KMS-11 (cell line): Measurements from ENCODE around the gene CCDC148.

Experiments
- H2AFZ ChIP-seq: fragments of 200-600 bp; sonication (generic); 2 replicates; pipeline ENCODE4 v1.6.1; 2016; ENCODE audit warnings: antibody characterized with exemption, mixed run types, low read depth
- H3K27ac ChIP-seq: fragments of 200-600 bp; sonication (generic); 2 replicates; pipeline ENCODE4 v1.6.1; 2016; ENCODE audit warnings: mild to moderate bottlenecking, mixed run types
- H3K27me3 ChIP-seq: fragments of 200-600 bp; sonication (generic); 2 replicates; pipeline ENCODE4 v1.6.1; 2017; ENCODE audit warnings: mild to moderate bottlenecking, low read depth, mixed run types, moderate library complexity; ENCODE audit not compliant: insufficient read depth
- H3K36me3 ChIP-seq: fragments of 200-600 bp; sonication (generic); 2 replicates; pipeline ENCODE4 v1.6.1; 2017; ENCODE audit warnings: mild to moderate bottlenecking, mixed run types; ENCODE audit not compliant: insufficient read depth
- H3K4me1 ChIP-seq: fragments of 200-600 bp; sonication (generic); 2 replicates; pipeline ENCODE4 v1.6.1; 2016; ENCODE audit warnings: mild to moderate bottlenecking, low read depth, mixed run types; ENCODE audit not compliant: poor library complexity, severe bottlenecking
- H3K4me2 ChIP-seq: fragments of 200-600 bp; sonication (generic); 2 replicates; pipeline ENCODE4 v1.7.0; 2016; ENCODE audit warnings: mild to moderate bottlenecking, mixed run types
- H3K4me3 ChIP-seq: fragments of 200-600 bp; sonication (generic); IDR thresholded peaks from 2 replicates; pipeline ENCODE4 v1.6.1; 2017; ENCODE audit warnings: low read depth, low read length, mixed read lengths; ENCODE audit not compliant: insufficient read depth
- H3K79me2 ChIP-seq: fragments of 200-600 bp; sonication (generic); 2 replicates; pipeline ENCODE4 v1.6.1; 2016; ENCODE audit warnings: low read depth, mixed run types; ENCODE audit not compliant: insufficient read depth
- H3K9ac ChIP-seq: fragments of 200-600 bp; sonication (generic); 2 replicates; pipeline ENCODE4 v1.6.1; 2016; ENCODE audit warnings: mild to moderate bottlenecking, mixed run types
- H4K20me1 ChIP-seq: fragments of 200-600 bp; sonication (generic); 2 replicates; pipeline ENCODE4 v1.6.1; 2016; ENCODE audit warnings: mild to moderate bottlenecking, mixed run types; ENCODE audit not compliant: insufficient read depth
- CTCF ChIP-seq: fragments of 200-600 bp; sonication (generic); conservative IDR thresholded peaks from 2 replicates; pipeline ENCODE4 v1.6.1; 2017; ENCODE audit warnings: low read depth, mild to moderate bottlenecking, antibody characterized with exemption, low read length, moderate library complexity, mixed read lengths

CCDC148 gene

DNA sequence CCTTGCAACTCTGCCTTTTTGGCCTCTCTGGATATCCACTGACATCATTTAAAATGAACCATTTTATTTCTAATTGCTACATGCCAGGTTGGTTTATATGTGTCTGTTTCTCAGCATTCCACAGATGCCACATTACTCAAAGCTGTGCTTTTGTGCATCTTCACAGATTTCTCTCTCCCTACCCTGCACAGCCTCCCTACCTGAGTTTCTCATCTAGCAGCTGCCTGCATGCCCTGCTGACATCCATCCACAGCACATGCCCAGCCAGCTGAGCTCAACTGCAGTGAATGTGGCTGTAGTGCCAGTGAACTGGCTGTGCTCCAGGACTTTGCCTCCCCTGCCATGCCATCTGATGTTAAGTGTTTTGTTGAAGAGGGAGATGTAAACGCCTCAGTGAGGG is 44.7 kb upstream of the CCDC148 start:
- no peak for TF ChIP-seq CTCF
- no peak overlapping the region for H3K27ac ChIP-seq
- peaks cover 66% of the 10 kb centered on the region; the same call in 1 of the 2 replicates for H3K79me2 ChIP-seq
- H3K27me3 ChIP-seq, result no peaks in the 10 kb centered on the region
- H4K20me1 ChIP-seq, result peaks cover 3% of the 10 kb centered on the region; the same call in 1 of the 2 replicates
- no peaks in the 10 kb centered on the region for H3K36me3 ChIP-seq
- H2AFZ ChIP-seq, result no peak overlapping the region
- H3K4me1 ChIP-seq, result peaks cover 5% of the 10 kb centered on the region
- no peak overlapping the region for H3K4me3 ChIP-seq
- H3K9ac ChIP-seq, result no peak overlapping the region
- H3K4me2 ChIP-seq, result no peak overlapping the region

GRCh38 chr2:158500333-158500732 is 43.8 kb upstream of the CCDC148 start:
- peaks cover 60% of the 10 kb centered on the region; the same call in 1 of the 2 replicates for H3K79me2 ChIP-seq
- no peak overlapping the region for H3K4me2 ChIP-seq
- H3K27ac ChIP-seq, result no peak overlapping the region
- H3K36me3 ChIP-seq, result no peaks in the 10 kb centered on the region
- TF ChIP-seq CTCF, result no peak
- H3K27me3 ChIP-seq, result no peaks in the 10 kb centered on the region
- H3K9ac ChIP-seq, result no peak overlapping the region
- H3K4me3 ChIP-seq, result no peak overlapping the region
- no peak overlapping the region for H2AFZ ChIP-seq
- peaks cover 3% of the 10 kb centered on the region; the same call in 1 of the 2 replicates for H4K20me1 ChIP-seq
- H3K4me1 ChIP-seq, result peaks cover 5% of the 10 kb centered on the region

DNA sequence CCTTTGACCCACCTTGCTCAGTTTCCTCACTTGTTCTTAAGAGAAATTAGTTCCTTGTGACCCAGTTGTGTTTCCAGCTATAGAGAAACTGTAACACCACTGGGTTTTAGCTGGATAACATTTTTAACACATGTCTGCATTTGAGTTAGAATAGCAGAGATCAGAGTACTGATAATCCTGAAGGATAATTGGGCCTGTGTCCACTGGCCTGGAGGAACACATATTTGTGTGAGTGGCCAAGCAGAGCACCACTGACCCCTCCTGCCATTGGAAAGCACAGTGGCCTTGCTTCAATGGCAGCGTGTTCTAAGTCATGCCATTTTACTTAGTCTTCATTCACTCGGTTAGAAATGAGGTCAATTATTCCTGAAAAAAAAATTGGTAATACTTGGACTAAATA is 42.8 kb upstream of the CCDC148 start:
- no peaks in the 10 kb centered on the region for H4K20me1 ChIP-seq
- TF ChIP-seq CTCF, result no peak
- no peak overlapping the region for H3K9ac ChIP-seq
- peaks cover 5% of the 10 kb centered on the region for H3K4me1 ChIP-seq
- H3K27ac ChIP-seq, result no peak overlapping the region
- peaks cover 60% of the 10 kb centered on the region; the same call in 1 of the 2 replicates for H3K79me2 ChIP-seq
- H2AFZ ChIP-seq, result no peak overlapping the region
- H3K27me3 ChIP-seq, result no peaks in the 10 kb centered on the region
- no peaks in the 10 kb centered on the region for H3K36me3 ChIP-seq
- no peak overlapping the region for H3K4me3 ChIP-seq
- H3K4me2 ChIP-seq, result no peak overlapping the region

DNA sequence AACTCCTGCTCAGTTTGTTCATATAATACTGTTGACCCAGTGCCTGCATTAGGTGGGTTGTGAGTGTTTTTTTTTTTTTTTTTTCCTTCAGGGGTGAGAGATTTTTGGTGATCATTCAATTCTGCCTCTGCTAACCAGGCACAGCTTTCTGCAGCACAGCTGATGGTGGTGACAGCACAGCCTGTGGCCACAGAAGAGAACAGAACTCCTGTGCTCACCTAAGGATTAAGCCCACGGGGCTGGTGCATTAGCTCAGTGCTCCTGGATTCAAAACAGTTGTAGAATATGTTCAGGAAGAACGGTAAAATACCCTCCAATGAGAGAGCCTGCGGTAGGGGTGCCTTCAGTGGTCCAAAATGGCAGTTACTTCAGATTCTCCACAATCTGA is 42.2 kb upstream of the CCDC148 start:
- Histone ChIP-seq H3K4me1 (peaks cover 5% of the 10 kb centered on the region), H3K4me2 (no peak overlapping the region), H4K20me1 (no peaks in the 10 kb centered on the region), H3K36me3 (no peaks in the 10 kb centered on the region), H3K27me3 (no peaks in the 10 kb centered on the region), H3K9ac (no peak overlapping the region), H2AFZ (no peak overlapping the region), H3K27ac (no peak overlapping the region), H3K79me2 (peaks cover 60% of the 10 kb centered on the region; the same call in 1 of the 2 replicates), H3K4me3 (no peak overlapping the region)
- no peak for TF ChIP-seq CTCF
